ENCODE results near the gene DGKA. TPM values are rescaled to one million over a fixed set of nuclear protein-coding genes. Genes with fewer than 3 reads are reported as not detected.

DGKA gene
- total and polyA plus RNA-seq, 2 experiments from 2014 or later: 16.1 to 24.6 TPM

GRCh38 chr12:55938826-55939501 is 8.0 kb downstream of the DGKA start (continued):
- TF ChIP-seq CREB1 (CRISPR knock-in tag; IDR thresholded peaks at IDR 0.05; ENCODE audit: low read depth): no peak
- TF ChIP-seq NANOG (IDR thresholded peaks at IDR 0.05; ENCODE audit: borderline replicate concordance): no peak
- no peak for TF ChIP-seq JUNB (IDR thresholded peaks at IDR 0.05; ENCODE audit: unreplicated experiment)
- TF ChIP-seq ZNF114 (CRISPR knock-in tag; IDR thresholded peaks at IDR 0.05): no peak
- no peak for TF ChIP-seq ETS1 (IDR thresholded peaks at IDR 0.05)
- no peak for TF ChIP-seq POLR2AphosphoS5 (IDR thresholded peaks at IDR 0.05; ENCODE audit: low read depth)
- TF ChIP-seq REST (IDR thresholded peaks at IDR 0.05; ENCODE audit: unreplicated experiment): no peak
- TF ChIP-seq CTCF (conservative IDR thresholded peaks at IDR 0.05; ENCODE audit: low read depth in 2 of 2): no peak

GRCh38 chr12:55940065-55940732 is 9.2 kb downstream of the DGKA start:
- no peaks in the 10 kb centered on the region for H3K36me3 ChIP-seq (ENCODE audit: insufficient read depth)
- TF ChIP-seq CTCF (conservative IDR thresholded peaks at IDR 0.05; ENCODE audit: low read depth in 2 of 2): peak; percentile 85 to 97
- no peak for TF ChIP-seq EZH2 (IDR thresholded peaks at IDR 0.05; ENCODE audit: low read depth, unreplicated experiment)
- TF ChIP-seq JUNB (IDR thresholded peaks at IDR 0.05; ENCODE audit: unreplicated experiment): no peak
- no peak for TF ChIP-seq ZNF114 (CRISPR knock-in tag; IDR thresholded peaks at IDR 0.05)
- TF ChIP-seq CREB1 (CRISPR knock-in tag; IDR thresholded peaks at IDR 0.05; ENCODE audit: low read depth): peak; percentile 11; the same call in 1 of the 2 replicates
- peaks cover 4% of the 10 kb centered on the region for H3K27me3 ChIP-seq (ENCODE audit: insufficient read depth)
- H3K9me3 Mint-ChIP-seq: no peaks in the 10 kb centered on the region
- no peak overlapping the region; the same call in 2 of the 3 replicates for H3K4me3 Mint-ChIP-seq
- peak; percentile 97 for DNase-seq (ENCODE audit: low spot score)
- H3K79me2 ChIP-seq (replicated peaks; ENCODE audit: insufficient read depth): no peaks in the 10 kb centered on the region
- H3K4me1 ChIP-seq (ENCODE audit: insufficient read depth): peaks cover 8% of the 10 kb centered on the region
- H3K9me2 ChIP-seq (ENCODE audit: insufficient read depth): no peaks in the 10 kb centered on the region
- H3K4me2 ChIP-seq: peak overlapping the region; percentile 41
- no peaks in the 10 kb centered on the region for H4K20me1 ChIP-seq (replicated peaks; ENCODE audit: insufficient read depth)
- no peaks in the 10 kb centered on the region for H3K36me3 Mint-ChIP-seq (ENCODE audit: low read depth)
- H3K27ac Mint-ChIP-seq: no peak overlapping the region
- H3F3A ChIP-seq (replicated peaks; ENCODE audit: low read depth): no peaks in the 10 kb centered on the region
- peaks cover 16% of the 10 kb centered on the region for H3K27me3 Mint-ChIP-seq (ENCODE audit: insufficient read depth, low read depth, poor library complexity)
- 0 out of 2 replicates have a peak overlapping the region, but pooled peaks have one; percentile 1 for H3K4me3 ChIP-seq
- peak overlapping the region; percentile 80; the same call in 1 of the 2 replicates for H2AFZ ChIP-seq
- H3K4me1 Mint-ChIP-seq: peaks cover 9% of the 10 kb centered on the region
- peak; percentile 94 for ATAC-seq
- peak overlapping the region; percentile 26; the same call in 1 of the 2 replicates for H3K27ac ChIP-seq (ENCODE audit: low read depth)

Measured in GM23338 (cell line).